Coronary artery (tissue), 2 donors: ENCODE measurements around the gene PTGDR.

Experiments
- DNase-seq: peaks from one replicate; pipeline ENCODE4 v3.0.0-alpha.2; 2017; ENCODE audit warnings: low spot score
- H3K27ac ChIP-seq, 2 donors: fragments of 200-600 bp; sonication (generic); one replicate each; pipeline ENCODE4 v1.5.1; 2016 to 2019
- H3K4me3 ChIP-seq: fragments of 200-600 bp; sonication (generic); 2 replicates; pipeline ENCODE4 v1.5.1; 2016; ENCODE audit warnings: mild to moderate bottlenecking, moderate library complexity
- TF ChIP-seq, protein P1 (sequence below): fragments of 200-600 bp; sonication (generic); IDR thresholded peaks from one replicate; pipeline ENCODE4 v1.5.1; 2019; ENCODE audit warnings: antibody characterized with exemption

PTGDR gene

GRCh38 chr14:52267501-52268278 lies at the start of gene PTGDR:
PTGDR (plus strand) TSS chr14:52267698; CDS start chr14:52267815, 117 bp downstream.
- peak within 1 kb of the TSS in 1 of 2 donors; percentile 35 for H3K27ac ChIP-seq
- TF ChIP-seq, protein P1, sequence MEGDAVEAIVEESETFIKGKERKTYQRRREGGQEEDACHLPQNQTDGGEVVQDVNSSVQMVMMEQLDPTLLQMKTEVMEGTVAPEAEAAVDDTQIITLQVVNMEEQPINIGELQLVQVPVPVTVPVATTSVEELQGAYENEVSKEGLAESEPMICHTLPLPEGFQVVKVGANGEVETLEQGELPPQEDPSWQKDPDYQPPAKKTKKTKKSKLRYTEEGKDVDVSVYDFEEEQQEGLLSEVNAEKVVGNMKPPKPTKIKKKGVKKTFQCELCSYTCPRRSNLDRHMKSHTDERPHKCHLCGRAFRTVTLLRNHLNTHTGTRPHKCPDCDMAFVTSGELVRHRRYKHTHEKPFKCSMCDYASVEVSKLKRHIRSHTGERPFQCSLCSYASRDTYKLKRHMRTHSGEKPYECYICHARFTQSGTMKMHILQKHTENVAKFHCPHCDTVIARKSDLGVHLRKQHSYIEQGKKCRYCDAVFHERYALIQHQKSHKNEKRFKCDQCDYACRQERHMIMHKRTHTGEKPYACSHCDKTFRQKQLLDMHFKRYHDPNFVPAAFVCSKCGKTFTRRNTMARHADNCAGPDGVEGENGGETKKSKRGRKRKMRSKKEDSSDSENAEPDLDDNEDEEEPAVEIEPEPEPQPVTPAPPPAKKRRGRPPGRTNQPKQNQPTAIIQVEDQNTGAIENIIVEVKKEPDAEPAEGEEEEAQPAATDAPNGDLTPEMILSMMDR: no peak
- H3K4me3 ChIP-seq: peak within 1 kb of the TSS; percentile 66
- no peak for DNase-seq

DNA sequence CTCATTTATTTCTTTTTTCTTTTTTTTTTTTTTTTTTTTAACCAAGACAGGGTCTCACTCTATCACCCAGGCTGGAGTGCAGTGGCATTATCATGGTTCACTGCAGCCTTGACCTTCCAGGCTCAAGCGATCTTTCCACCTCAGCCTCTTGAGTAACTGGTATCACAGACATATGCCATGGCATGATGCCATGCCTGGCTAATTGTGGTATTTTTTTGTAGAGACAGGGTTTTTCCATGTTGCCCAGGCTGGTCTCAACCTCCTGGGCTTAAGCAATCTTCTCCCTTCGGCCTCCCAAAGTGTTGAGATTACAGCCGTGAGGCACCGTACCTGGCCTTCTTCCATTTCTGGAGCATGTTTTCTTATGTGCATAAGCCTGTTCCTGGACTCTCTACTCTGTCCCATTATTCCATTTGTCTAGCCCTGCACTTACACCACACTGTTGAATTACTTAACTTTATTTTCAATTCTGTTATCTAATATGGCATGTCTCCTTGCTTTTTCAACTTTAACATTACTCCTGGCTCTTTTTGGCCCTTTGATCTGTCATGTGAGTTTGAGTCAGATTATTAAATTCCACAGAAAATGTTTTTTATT lies 47.9 kb upstream of the PTGDR start:
- DNase-seq: no peak
- Histone ChIP-seq H3K4me3 (no peak overlapping the region), H3K27ac (no peak overlapping the region)
- TF ChIP-seq, protein P1: no peak

DNA sequence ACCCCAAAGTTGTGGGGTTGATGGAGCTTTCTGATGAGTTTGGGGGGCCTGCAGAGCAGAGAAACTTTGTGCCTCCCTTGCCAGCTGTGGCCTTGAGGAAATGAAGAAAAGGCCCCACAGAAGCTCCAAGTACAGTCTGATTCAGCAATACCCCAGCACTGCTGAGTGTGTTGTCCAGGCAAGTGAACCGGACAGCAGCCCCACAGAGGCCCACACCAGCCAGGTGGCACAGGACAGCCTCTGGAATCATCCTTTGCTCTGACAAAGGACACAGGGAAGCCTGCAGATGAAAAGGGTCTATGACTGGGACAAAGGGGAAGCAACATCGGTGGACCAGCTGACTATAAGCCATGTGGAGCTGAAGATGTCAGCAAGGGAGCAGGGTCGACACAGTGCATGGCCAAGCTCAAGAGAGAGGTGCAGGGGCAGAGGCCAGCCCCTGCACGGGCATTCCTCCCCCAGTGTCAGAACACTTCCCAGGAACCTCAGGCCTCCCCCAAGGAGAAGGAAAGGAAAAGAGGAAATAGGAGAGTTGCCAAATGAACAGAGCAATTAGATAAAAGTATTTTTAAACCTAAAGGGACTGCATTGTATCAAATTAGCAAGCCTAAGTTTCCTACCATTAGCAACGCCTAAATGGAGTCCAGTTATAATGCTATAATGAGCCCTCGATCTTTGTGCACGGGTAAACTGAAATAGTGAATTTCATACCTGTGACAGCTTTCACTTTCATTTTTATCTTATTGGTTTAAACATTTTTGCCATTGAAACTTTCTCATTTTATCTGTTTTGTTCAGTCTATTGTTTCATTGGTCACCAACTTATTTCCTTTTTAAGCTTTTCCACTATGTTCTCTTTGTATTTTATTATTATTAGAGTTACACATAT lies 46.3 kb upstream of the PTGDR start:
- TF ChIP-seq, protein P1: no peak
- Histone ChIP-seq H3K4me3 (peak overlapping the region; percentile 0), H3K27ac (no peak overlapping the region)
- no peak for DNase-seq

DNA sequence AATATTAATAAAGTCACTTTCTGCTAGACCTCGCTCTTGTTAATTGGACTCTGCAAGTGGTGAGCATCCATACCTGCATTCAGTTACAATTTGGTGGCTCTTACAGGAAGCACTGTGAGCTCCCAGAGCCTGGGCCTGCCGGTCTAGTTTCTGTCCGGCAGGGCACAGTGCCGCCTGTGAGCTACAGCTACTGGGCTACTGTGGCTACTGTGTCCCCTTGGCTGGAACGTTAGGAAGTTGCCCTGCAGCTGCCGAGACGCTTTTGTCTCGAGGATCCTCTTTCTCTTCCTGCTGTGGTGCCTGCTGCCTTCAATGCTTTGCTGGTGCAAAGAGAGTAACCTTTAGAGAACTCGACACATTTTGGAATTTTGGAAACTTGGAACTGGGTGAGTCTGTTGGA lies 44.6 kb upstream of the PTGDR start:
- TF ChIP-seq, protein P1: no peak
- Histone ChIP-seq H3K4me3 (no peak overlapping the region), H3K27ac (no peak overlapping the region)
- DNase-seq: no peak

GRCh38 chr14:52227619-52228222 lies 39.8 kb upstream of the PTGDR start:
- TF ChIP-seq, protein P1: no peak
- DNase-seq: no peak
- Histone ChIP-seq H3K27ac (no peak overlapping the region), H3K4me3 (no peak overlapping the region)

DNA sequence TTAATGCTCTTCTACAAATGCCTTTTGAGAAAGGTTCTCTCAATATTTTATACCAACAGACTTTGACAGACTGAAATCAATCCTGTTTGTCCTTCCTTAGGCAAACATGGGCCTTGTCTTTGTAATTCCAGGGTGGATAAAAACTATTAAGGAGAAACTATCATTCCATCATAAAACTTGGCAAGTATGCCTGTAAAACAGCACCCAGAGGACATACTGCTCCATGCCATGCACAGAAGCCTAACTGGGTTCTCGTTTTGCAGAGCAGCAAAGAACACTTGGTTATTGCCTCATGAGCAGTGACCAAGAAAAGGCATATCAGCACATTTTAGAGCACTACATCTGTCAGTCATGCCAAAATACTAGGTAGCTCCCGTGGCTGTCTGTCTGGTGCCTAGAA lies 33.8 kb upstream of the PTGDR start:
- no peak for DNase-seq
- Histone ChIP-seq H3K4me3 (no peak overlapping the region), H3K27ac (no peak overlapping the region)
- TF ChIP-seq, protein P1: no peak
